Activated CD8-positive, alpha-beta memory T cell treated with anti-CD3 and anti-CD28 coated beads for 48 hours (primary cell): ENCODE data around the gene GARS1.
"Not testable (repeated sequence)": the region's sequence is repeated elsewhere in the genome, so short reads cannot be mapped to it uniquely, and the experiment has no call there.

Experiments used
- DNase-seq, 3 experiments: peaks; one replicate each; pipeline ENCODE4 v3.0.0-alpha.2; 2020; ENCODE audit warnings: low read depth in 2 of 3, low spot score in 2 of 3

Gene GARS1

GRCh38 chr7:30594540-30595435 is at the start of gene GARS1:
Gene GARS1, plus strand, starts transcription at chr7:30594878. Its CDS starts 44 bp downstream, at chr7:30594922.
- DNase-seq: peak; percentile 74 to 79 (median 78)

- no peak for DNase-seq
Observed at GRCh38 chr7:30545791-30546555, 48.7 kb upstream of the GARS1 start.

DNA sequence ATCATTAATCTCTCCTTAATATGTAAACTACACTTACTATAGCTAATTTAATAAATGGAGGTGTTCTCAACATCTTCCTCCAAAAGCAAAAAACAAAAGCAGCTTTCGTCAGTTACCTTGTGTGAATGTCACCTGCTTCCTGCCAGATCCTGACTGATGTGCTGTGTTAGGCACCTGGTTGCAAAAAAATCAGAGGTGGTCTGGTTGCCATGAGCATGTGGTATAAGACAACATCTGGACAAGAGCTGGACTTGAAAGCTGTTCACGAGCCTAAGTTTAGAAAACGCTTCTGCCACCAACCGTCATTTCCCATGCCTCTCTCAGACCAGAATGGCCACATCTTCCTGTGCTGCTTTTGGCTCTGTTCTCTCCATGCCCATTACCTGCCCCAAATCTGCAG is 48.1 kb upstream of the GARS1 start:
- DNase-seq: no peak

DNA sequence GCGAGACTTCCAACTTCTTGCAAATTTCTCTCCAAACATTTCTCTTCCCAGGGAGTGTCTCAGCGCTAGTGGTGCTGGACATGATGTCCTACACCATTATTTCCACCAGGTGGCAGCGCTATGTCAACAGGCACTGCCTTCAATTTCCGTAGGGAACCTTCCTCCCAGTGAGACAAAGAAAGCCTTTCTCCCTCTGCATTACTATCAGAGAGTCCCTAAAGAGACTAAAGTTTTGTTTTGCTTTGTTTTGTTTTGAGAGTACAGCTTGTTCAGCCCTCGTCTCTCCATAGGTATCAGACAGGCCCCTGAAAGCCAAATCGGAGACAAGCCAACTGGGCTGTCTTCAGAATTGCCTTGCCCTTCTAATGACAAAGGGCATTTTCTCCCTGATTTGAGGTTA is 45.8 kb upstream of the GARS1 start:
- DNase-seq: no peak

- DNase-seq: no peak
Observed at GRCh38 chr7:30549931-30550493, 44.7 kb upstream of the GARS1 start.

DNA sequence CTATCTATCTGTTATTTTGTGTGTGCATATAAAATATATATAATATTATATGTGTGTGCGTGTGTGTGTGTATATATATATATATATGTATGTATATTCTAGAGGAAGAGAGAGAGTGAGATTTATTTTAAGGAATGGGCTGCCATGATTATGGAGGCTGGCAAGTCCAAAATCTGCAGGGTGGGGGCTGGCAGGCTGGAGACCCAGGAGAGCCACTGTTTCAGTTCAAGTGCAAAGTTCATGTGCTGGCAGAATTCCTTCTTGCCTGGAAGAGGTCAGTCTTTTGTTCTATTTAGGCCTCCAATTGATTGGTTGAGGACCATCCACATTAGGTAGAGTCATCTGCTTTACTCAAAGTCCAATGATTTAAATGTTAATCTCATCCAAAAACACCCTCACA is 42.3 kb upstream of the GARS1 start:
- DNase-seq: no peak

GRCh38 chr7:30553141-30553540 is 41.5 kb upstream of the GARS1 start:
- no peak for DNase-seq

DNA sequence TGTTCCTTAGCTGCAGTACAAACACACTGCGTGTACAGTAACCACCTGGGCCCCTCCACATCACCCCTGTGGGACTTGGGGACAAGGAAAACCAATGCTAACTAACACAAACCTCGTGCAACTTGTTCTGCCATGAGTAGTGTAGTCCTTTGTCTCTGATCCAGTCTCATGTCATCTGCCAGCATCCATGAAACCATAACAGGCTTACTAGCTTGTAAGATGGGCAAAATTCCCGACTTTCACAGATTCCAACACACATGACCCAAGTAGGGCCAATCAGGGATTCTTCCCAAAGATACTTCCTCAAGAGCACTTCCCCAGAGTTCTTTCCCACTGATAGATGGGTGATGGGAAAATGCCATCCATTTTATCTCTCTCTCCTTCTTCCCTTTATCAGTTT is 41.1 kb upstream of the GARS1 start:
- DNase-seq: no peak

- no peak for DNase-seq
Observed at GRCh38 chr7:30555525-30555924, 39.2 kb upstream of the GARS1 start.

- no peak for DNase-seq
Observed at GRCh38 chr7:30556840-30557239, 37.8 kb upstream of the GARS1 start.

DNA sequence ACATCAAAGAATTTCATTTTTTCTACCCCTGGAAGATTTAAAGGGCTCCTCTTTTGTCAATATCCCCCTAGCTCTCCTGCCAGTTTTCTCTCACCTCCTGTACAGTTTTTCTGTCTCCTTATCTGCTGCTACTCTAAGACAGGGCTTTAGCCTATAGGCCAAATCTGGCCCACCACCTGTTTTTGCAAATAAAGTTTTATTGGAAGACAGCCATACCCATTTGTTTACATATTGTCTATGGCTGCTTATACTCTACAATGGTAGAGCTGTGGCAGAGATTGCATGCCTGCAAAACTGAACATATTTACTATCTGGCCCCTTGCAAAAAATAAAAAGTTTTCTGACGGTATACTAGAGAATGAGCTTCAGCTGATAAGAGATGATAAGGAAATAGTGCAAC is 37.4 kb upstream of the GARS1 start:
- no peak for DNase-seq

GRCh38 chr7:30559611-30560010 is 35.1 kb upstream of the GARS1 start:
- DNase-seq: no peak

DNA sequence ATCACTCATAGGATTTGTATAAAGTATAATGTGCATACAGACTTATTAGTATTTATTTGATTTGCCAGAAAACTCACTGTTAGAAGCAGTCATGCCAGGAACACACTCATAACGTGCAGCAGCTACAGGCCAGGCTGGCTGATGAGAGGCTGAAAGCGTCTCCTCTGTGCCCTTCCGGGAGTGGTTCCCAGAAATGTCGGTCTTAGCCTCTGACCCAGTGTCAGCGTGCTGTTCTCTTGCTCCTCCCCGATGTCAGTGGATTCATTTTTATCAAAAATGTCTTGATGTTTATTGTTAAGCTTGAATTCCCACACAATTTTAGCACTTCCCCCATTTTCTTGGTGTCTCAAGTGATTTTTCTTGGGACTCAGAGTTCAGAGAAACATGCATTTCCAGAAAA is 33.3 kb upstream of the GARS1 start:
- DNase-seq: no peak

GRCh38 chr7:30562498-30562897 is 32.2 kb upstream of the GARS1 start:
- DNase-seq: no peak

- no peak for DNase-seq
Observed at GRCh38 chr7:30562909-30563308, 31.8 kb upstream of the GARS1 start.

GRCh38 chr7:30563326-30563942 is 31.2 kb upstream of the GARS1 start:
- no peak for DNase-seq

DNA sequence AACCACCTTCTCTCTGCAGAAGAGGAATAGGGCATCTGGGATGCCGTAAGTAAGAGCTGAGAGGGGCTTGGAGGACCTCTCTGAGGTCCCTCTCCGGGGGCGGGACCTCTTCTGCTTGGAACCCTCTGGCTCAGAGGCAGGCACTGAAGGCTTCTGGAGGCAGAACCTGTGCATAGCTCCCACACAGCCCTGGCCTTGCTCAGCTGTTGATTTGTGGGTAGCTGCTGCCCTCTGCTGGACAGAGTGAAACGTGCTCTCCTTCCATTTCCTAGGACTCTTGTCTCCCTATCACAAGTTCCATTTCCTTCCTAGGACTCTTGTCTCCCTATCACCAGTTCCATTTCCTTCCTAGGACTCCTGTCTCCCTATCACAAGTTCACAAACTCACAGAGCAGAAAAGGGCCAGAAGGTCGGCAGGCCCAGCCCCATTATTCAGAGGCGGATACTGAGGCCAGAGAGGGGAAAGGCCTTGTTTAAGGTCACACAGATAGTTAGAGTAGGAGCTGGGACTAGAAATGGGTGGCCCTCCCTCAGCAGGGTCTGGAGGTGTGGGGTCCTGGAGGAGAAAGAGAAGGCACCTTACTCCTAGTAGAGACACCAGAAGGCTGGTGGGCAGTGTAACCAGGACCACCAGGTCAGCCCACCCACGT is 30.3 kb upstream of the GARS1 start:
- peak; percentile 34 to 61 (median 58) for DNase-seq

GRCh38 chr7:30566596-30566995 is 28.1 kb upstream of the GARS1 start:
- no peak for DNase-seq

DNA sequence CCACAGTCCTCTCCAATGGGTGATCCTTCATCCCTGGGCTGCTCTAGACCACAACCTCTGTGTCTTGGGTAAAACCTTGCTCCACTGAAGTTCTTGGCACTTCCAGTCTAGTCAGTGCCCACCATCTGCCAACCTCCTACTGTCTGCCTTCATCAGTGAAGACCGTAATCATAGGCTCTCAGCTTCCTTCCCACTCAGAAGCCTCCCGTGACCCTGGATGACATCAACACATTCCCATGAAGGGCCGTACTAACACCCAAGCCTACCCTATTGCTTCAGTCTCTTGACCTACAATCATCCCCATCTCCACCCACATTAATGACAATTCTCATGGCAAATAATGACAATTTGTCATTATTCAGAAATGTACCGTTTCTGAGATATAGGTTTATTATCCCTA is 27.6 kb upstream of the GARS1 start:
- DNase-seq: no peak

GRCh38 chr7:30570238-30570637 is 24.4 kb upstream of the GARS1 start:
- DNase-seq: not testable (repeated sequence)

DNA sequence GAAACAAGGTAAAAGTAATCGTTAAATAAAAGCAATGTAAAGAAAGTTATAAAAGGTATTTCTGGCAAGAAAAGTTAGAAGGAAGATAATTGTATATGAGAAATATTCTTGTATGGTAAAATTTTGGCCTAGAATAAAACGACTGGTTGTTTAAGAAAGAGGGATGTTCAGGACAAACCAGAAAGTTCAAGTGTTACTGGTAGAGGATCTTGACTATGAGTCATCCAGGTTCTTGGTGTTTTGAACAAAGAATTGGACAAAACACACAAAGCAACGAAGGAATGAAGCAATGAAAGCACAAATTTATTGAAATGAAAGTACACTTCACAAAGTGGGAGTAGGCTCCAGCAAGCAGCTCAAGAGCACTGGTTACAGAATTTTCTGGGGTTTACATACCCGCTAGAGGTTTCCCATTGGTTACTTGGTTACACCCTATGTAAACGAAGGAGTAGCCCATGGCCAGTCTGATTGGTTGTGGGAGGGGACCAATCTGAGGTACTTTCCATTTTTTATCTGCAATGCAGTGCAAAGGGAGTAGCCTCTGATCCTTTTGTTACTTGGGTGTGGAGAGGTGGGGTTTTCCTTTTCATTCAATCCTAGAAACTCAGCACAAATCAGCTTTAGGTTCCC is 22.4 kb upstream of the GARS1 start:
- no peak for DNase-seq
